Measurements from ENCODE around the gene DIDO1. TPM values are rescaled to one million over a fixed set of nuclear protein-coding genes. Genes with fewer than 3 reads are reported as not detected.

Gene DIDO1
- total and polyA plus RNA-seq, 2 of the 13 experiments (the other 11 are each of a cell fraction or from before 2014, with no cell fraction given): 75.0 to 75.1 TPM

GRCh38 chr20:62924442-62925075 lies 1.7 kb downstream of the DIDO1 start (continued):
- TF ChIP-seq SNAPC4 (CRISPR knock-in tag; IDR thresholded peaks at IDR 0.05) (0 out of 2 replicates have a peak, but pooled peaks have one; percentile 64), ZNF609 (CRISPR knock-in tag; IDR thresholded peaks at IDR 0.05; ENCODE audit: borderline replicate concordance) (no peak; the same call in 1 of the 2 replicates), ASH2L (IDR thresholded peaks at IDR 0.05; ENCODE audit: insufficient read length, low read depth, low read length) (no peak), IKZF4 (CRISPR knock-in tag; IDR thresholded peaks at IDR 0.05; ENCODE audit: borderline replicate concordance, low read depth, not compliant biosample characterization) (peak; percentile 37), ZBTB8A (CRISPR knock-in tag; IDR thresholded peaks at IDR 0.05; ENCODE audit: borderline replicate concordance, low read depth) (no peak), NFRKB (IDR thresholded peaks at IDR 0.05) (no peak), ATF2 (CRISPR knock-in tag; IDR thresholded peaks at IDR 0.05) (no peak; the same call in 1 of the 2 replicates), AKNA (CRISPR knock-in tag; IDR thresholded peaks at IDR 0.05; ENCODE audit: borderline replicate concordance) (no peak), ZNF224 (CRISPR knock-in tag; IDR thresholded peaks at IDR 0.05) (no peak), SMARCE1 (IDR thresholded peaks at IDR 0.05; ENCODE audit: borderline replicate concordance) (no peak)

All from HepG2 (cell line).